Astrocyte (in vitro differentiated cells and primary cell): ENCODE results near the gene FEM1C. TPM values are rescaled to one million over a fixed set of nuclear protein-coding genes. Genes with fewer than 3 reads are reported as not detected.
A peak's percentile ranks its signal among the peaks of the same experiment; 100 is the strongest.

Source experiments
- DNase-seq: peaks from one replicate; pipeline ENCODE4 v3.0.0-alpha.2; 2010; ENCODE audit warnings: low read depth
- FAIRE-seq: peaks from 2 replicates; lab custom pipeline; 2011; peaks lifted over from hg19 to GRCh38; lab: Jason Lieb, UNC
- H2AFZ ChIP-seq: 2 replicates; pipeline ENCODE4 v1.6.0; 2012; ENCODE audit warnings: low read depth, low read length, inconsistent platforms
- H3K27ac ChIP-seq: 2 replicates; pipeline ENCODE4 v1.5.1; 2011; ENCODE audit warnings: low read depth, low read length, inconsistent platforms
- H3K27me3 ChIP-seq: 2 replicates; pipeline ENCODE4 v1.6.0; 2011; ENCODE audit warnings: low read length, inconsistent platforms; ENCODE audit not compliant: insufficient read depth
- H3K36me3 ChIP-seq: 2 replicates; pipeline ENCODE4 v1.5.1; 2011; ENCODE audit warnings: low read length, inconsistent platforms; ENCODE audit not compliant: insufficient read depth
- H3K4me1 ChIP-seq: 2 replicates; pipeline ENCODE4 v1.5.1; 2011; ENCODE audit warnings: low read length, inconsistent platforms; ENCODE audit not compliant: insufficient read depth
- H3K4me2 ChIP-seq: 2 replicates; pipeline ENCODE4 v1.6.0; 2012; ENCODE audit warnings: low read length, inconsistent platforms
- H3K4me3 ChIP-seq: 2 replicates; pipeline ENCODE4 v1.5.1; 2011; ENCODE audit warnings: low read depth, mild to moderate bottlenecking, low read length, inconsistent platforms; ENCODE audit not compliant: insufficient read depth
- H3K79me2 ChIP-seq: 2 replicates; pipeline ENCODE4 v1.6.0; 2012; ENCODE audit warnings: mild to moderate bottlenecking, low read length, inconsistent platforms; ENCODE audit not compliant: insufficient read depth
- H3K9ac ChIP-seq: 2 replicates; pipeline ENCODE4 v1.6.0; 2012; ENCODE audit warnings: mild to moderate bottlenecking, low read length, inconsistent platforms
- H3K9me3 ChIP-seq: 2 replicates; pipeline ENCODE4 v1.5.1; 2012; ENCODE audit warnings: low read depth, mild to moderate bottlenecking, low read length, inconsistent platforms; ENCODE audit not compliant: insufficient read depth
- H4K20me1 ChIP-seq: 2 replicates; pipeline ENCODE4 v1.6.0; 2012; ENCODE audit warnings: low read length, inconsistent platforms; ENCODE audit not compliant: insufficient read depth
- H3K27ac Mint-ChIP-seq: one replicate; pipeline ENCODE4 v1.8.0; 2021; ENCODE audit warnings: mild to moderate bottlenecking, mixed read lengths; ENCODE audit not compliant: unreplicated experiment
- H3K27me3 Mint-ChIP-seq: one replicate; pipeline ENCODE4 v1.8.0; 2021; ENCODE audit warnings: low read depth, mixed read lengths; ENCODE audit not compliant: unreplicated experiment
- H3K36me3 Mint-ChIP-seq: one replicate; pipeline ENCODE4 v1.8.0; 2021; ENCODE audit warnings: low read depth, mixed read lengths; ENCODE audit not compliant: unreplicated experiment
- H3K4me1 Mint-ChIP-seq: one replicate; pipeline ENCODE4 v1.8.0; 2021; ENCODE audit warnings: low read depth, mixed read lengths; ENCODE audit not compliant: unreplicated experiment
- H3K4me3 Mint-ChIP-seq: one replicate; pipeline ENCODE4 v1.8.0; 2021; ENCODE audit warnings: mild to moderate bottlenecking, moderate library complexity, mixed read lengths; ENCODE audit not compliant: unreplicated experiment
- H3K9me3 Mint-ChIP-seq: one replicate; pipeline ENCODE4 v1.8.0; 2021; ENCODE audit warnings: mild to moderate bottlenecking, mixed read lengths; ENCODE audit not compliant: unreplicated experiment
- EZH2 ChIP-seq: IDR thresholded peaks from 2 replicates; pipeline ENCODE4 v1.6.1; 2012; ENCODE audit warnings: mild to moderate bottlenecking, low read length, inconsistent platforms; ENCODE audit not compliant: insufficient read depth
- total RNA-seq: library from RNA; stranded (reverse); gene quantifications from 2 replicates; pipeline ENCODE4 v1.2.1, GENCODE V29; 2021
- TF ChIP-seq, protein P1 (sequence below): IDR thresholded peaks from 2 replicates; pipeline ENCODE4 v1.5.1; 2011; ENCODE audit warnings: low read depth, mild to moderate bottlenecking, inconsistent platforms, low read length, moderate library complexity; ENCODE audit not compliant: insufficient read depth

The FEM1C gene
- total RNA-seq, 1 donor from 2014 or later: 22.9 TPM

DNA sequence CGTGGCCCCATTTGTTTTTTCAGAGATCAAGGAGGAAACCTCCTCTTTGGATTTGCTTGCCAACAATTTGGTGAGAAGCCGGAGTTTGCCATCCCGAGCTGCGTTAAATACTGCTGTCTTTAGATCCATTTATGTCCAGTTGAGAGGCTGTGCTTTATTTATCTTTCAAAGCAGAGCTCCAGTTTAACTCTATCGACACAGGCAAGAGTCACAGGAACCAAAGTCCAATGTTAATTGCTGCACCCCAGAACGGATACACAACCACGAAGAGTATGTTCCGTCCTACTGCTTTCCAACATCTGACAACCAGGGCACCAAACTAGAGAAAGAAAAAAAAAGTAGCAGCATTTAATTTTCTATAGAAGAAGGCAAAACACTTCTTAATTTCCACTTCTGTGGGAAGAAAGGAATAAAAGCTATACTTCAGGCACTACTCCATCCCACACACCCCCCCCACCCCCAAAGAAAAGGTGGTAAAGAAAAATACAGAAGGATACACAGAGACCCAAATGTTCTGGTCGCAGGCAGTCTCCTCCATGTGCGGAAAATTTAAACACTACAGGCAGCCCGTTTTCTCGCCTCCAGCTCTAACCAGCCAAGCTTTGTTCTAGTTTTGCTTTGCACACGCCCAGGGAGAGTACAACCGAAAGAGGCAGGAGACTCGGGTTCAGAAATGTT lies 1.1 kb downstream of the FEM1C start:
- Histone ChIP-seq H3K9me3 (peaks cover 4% of the 10 kb centered on the region), H3K4me2 (peak overlapping the region; percentile 99), H3K4me1 (peaks cover 11% of the 10 kb centered on the region), H2AFZ (no peak overlapping the region), H3K79me2 (peaks cover 57% of the 10 kb centered on the region), H4K20me1 (peaks cover 54% of the 10 kb centered on the region), H3K4me3 (peak overlapping the region; percentile 89), H3K36me3 (peaks cover 19% of the 10 kb centered on the region), H3K27ac (peak overlapping the region; percentile 92), H3K9ac (peak overlapping the region; percentile 95), H3K27me3 (no peaks in the 10 kb centered on the region)
- H3K36me3 Mint-ChIP-seq: peaks cover 8% of the 10 kb centered on the region
- H3K4me1 Mint-ChIP-seq: peaks cover 11% of the 10 kb centered on the region
- TF ChIP-seq EZH2: no peak
- TF ChIP-seq, protein P1, sequence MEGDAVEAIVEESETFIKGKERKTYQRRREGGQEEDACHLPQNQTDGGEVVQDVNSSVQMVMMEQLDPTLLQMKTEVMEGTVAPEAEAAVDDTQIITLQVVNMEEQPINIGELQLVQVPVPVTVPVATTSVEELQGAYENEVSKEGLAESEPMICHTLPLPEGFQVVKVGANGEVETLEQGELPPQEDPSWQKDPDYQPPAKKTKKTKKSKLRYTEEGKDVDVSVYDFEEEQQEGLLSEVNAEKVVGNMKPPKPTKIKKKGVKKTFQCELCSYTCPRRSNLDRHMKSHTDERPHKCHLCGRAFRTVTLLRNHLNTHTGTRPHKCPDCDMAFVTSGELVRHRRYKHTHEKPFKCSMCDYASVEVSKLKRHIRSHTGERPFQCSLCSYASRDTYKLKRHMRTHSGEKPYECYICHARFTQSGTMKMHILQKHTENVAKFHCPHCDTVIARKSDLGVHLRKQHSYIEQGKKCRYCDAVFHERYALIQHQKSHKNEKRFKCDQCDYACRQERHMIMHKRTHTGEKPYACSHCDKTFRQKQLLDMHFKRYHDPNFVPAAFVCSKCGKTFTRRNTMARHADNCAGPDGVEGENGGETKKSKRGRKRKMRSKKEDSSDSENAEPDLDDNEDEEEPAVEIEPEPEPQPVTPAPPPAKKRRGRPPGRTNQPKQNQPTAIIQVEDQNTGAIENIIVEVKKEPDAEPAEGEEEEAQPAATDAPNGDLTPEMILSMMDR: no peak
- H3K27me3 Mint-ChIP-seq: no peaks in the 10 kb centered on the region
- no peak for FAIRE-seq
- peak overlapping the region; percentile 98 for H3K4me3 Mint-ChIP-seq
- peak overlapping the region; percentile 93 for H3K27ac Mint-ChIP-seq
- DNase-seq: no peak
- peaks cover 5% of the 10 kb centered on the region for H3K9me3 Mint-ChIP-seq

DNA sequence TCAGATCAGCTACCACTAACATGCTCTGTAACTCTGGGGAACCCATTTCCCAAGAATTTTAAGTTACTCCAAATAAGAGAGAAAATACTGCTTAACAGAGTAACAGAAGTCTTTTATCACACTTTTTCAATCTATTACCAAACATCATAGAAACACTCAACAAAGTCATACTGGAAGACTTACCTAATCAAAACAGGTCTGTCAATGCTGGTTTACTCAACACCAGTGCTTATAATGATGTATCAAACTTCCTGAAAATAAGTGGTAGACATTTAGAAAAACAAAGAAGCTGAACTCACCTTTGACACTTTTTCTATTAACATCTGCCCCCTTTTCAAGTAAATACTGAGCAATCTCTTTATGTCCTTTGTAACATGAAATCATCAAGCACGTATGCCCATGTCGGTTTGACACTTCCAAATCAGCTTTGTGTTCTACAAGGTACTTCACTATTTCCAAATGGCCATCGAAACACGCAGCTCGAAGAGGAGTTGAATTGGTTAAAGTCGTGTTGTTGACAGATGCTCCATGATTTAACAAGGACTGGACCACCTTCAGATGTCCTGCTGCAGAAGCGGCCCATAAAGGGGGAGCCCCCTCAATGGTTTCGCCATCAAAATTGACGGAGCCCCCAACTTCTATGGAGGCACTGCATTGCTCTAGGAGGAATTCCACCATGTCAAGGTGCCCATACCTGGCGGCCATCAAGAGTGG lies 1.8 kb downstream of the FEM1C start:
- H3K79me2 ChIP-seq: peaks cover 64% of the 10 kb centered on the region
- H3K27me3 ChIP-seq: no peaks in the 10 kb centered on the region
- DNase-seq (no peak), FAIRE-seq (no peak)
- peak overlapping the region; percentile 95 for H3K9ac ChIP-seq
- H3K4me3 Mint-ChIP-seq: peak overlapping the region; percentile 98
- H3K27me3 Mint-ChIP-seq: no peaks in the 10 kb centered on the region
- H3K4me1 ChIP-seq: peaks cover 11% of the 10 kb centered on the region
- H3K36me3 Mint-ChIP-seq: peaks cover 14% of the 10 kb centered on the region
- TF ChIP-seq, protein P1: no peak
- no peak for TF ChIP-seq EZH2
- H3K9me3 Mint-ChIP-seq: peaks cover 5% of the 10 kb centered on the region
- peak overlapping the region; percentile 92 for H3K27ac ChIP-seq
- peaks cover 61% of the 10 kb centered on the region for H4K20me1 ChIP-seq
- H3K4me2 ChIP-seq: peak overlapping the region; percentile 99
- peak overlapping the region; percentile 93 for H3K27ac Mint-ChIP-seq
- H3K4me3 ChIP-seq: peak overlapping the region; percentile 89
- H2AFZ ChIP-seq: no peak overlapping the region
- H3K36me3 ChIP-seq: peaks cover 25% of the 10 kb centered on the region
- peaks cover 4% of the 10 kb centered on the region for H3K9me3 ChIP-seq
- peaks cover 11% of the 10 kb centered on the region for H3K4me1 Mint-ChIP-seq

DNA sequence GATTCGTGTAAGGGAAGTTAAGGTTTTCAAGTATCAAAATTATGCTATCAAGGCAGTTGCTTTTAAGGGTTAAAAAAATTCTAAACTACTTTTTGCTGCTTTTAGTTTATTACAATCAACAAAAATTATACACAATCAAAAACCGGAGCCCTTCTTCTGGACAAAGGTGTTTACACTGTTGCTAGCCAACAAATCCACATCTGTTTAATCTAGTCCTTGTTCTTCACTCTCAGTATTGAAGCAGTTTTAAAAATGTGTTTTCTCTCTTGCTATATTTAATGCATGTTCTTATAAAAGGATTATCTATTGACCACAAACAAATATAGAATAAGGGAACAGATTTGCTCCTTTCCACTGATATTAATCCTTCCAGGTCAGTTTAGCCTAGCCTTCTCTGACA lies 2.5 kb downstream of the FEM1C start:
- H3K79me2 ChIP-seq: peaks cover 72% of the 10 kb centered on the region
- peaks cover 11% of the 10 kb centered on the region for H3K4me1 ChIP-seq
- no peak for TF ChIP-seq EZH2
- TF ChIP-seq, protein P1: no peak
- H3K9me3 ChIP-seq: peaks cover 4% of the 10 kb centered on the region
- no peak overlapping the region for H2AFZ ChIP-seq
- Mint-ChIP-seq H3K36me3 (peaks cover 16% of the 10 kb centered on the region), H3K4me1 (peaks cover 15% of the 10 kb centered on the region), H3K27me3 (no peaks in the 10 kb centered on the region), H3K27ac (peak overlapping the region; percentile 88), H3K9me3 (peaks cover 5% of the 10 kb centered on the region), H3K4me3 (peak overlapping the region; percentile 98)
- FAIRE-seq: peak; percentile 26
- peak overlapping the region; percentile 92 for H3K27ac ChIP-seq
- peak overlapping the region; percentile 89 for H3K4me3 ChIP-seq
- H3K4me2 ChIP-seq: peak overlapping the region; percentile 99
- DNase-seq: no peak
- peaks cover 29% of the 10 kb centered on the region for H3K36me3 ChIP-seq
- H4K20me1 ChIP-seq: peaks cover 69% of the 10 kb centered on the region
- H3K27me3 ChIP-seq: no peaks in the 10 kb centered on the region
- peak overlapping the region; percentile 95 for H3K9ac ChIP-seq
